GM12874 (cell line): Measurements from ENCODE around the gene AHCYL1.
A peak's percentile ranks its signal among the peaks of the same experiment; 100 is the strongest.

Source experiments
- CTCF ChIP-seq: IDR thresholded peaks from 2 replicates; pipeline ENCODE4 v1.5.1; 2011; ENCODE audit warnings: low read depth, mild to moderate bottlenecking, control low read depth, low read length, moderate library complexity; ENCODE audit not compliant: insufficient read depth

Gene AHCYL1

GRCh38 chr1:110051262-110051648, 66.7 kb downstream of the AHCYL1 start:
- TF ChIP-seq CTCF, result no peak

DNA sequence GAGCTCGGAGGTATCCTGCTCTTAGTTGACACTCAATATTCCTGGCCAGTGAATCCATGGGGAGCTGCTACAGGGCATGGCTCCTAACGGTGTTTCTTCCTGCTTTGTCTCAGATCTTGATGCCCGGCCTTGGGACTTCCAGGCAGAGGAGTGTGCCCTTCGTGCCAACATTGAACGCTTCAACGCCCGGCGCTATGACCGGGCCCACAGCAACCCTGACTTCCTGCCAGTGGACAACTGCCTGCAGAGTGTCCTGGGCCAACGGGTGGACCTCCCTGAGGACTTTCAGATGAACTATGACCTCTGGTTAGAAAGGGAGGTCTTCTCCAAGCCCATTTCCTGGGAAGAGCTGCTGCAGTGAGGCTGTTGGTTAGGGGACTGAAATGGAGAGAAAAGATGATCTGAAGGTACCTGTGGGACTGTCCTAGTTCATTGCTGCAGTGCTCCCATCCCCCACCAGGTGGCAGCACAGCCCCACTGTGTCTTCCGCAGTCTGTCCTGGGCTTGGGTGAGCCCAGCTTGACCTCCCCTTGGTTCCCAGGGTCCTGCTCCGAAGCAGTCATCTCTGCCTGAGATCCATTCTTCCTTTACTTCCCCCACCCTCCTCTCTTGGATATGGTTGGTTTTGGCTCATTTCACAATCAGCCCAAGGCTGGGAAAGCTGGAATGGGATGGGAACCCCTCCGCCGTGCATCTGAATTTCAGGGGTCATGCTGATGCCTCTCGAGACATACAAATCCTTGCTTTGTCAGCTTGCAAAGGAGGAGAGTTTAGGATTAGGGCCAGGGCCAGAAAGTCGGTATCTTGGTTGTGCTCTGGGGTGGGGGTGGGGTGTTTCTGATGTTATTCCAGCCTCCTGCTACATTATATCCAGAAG, 69.2 kb downstream of the AHCYL1 start:
- peak; percentile 98 for TF ChIP-seq CTCF

- no peak for TF ChIP-seq CTCF
These were observed 71.1 kb downstream of the AHCYL1 start for GRCh38 chr1:110055493-110056284.

DNA sequence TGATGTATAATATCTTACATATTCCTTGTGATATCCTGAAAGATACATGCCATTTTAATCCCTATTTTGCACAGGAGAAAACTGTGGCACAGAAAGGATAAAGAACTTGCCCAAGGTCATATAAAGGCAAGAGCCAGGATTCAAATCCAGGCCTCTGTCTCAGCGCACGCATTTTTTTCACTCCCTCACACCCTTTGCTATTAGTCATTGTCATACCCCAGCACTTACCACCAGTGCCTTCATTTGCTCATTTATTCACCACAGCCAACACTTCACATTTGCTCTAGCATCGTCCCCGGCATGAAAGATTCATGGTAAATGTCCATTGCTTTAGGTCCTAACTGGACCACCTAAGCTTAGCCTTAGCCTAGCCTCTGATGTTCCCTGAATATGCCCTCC, 71.7 kb downstream of the AHCYL1 start:
- no peak for TF ChIP-seq CTCF

GRCh38 chr1:110056776-110057175, 72.2 kb downstream of the AHCYL1 start:
- TF ChIP-seq CTCF, result no peak

DNA sequence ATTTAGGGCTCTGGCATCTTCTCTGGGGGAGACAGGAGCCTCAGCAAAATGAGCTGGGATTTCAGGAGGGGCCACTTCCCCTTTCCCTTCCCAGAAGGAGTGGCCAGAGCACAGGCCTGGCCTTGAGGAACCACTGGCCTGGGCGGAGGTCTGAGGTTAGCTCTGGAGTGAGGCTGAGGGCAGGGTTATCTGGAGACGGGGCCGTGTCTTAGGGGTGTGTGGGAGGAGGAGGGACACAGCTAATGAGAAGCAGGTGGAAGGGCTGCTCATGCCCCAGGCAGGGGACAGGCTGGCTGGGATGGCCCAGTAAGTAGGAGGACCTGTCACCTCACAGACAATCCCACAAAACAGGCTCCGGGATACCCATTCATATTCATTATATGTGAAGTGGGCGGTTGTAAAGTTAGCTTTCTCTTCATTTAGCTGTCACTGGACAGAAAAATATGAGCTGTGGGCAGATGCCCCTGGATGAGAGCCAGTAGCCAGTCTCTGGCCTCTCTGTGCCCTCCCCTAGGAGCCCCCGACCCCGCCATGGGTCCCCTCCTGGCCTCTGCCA, 73.5 kb downstream of the AHCYL1 start:
- no peak for TF ChIP-seq CTCF

GRCh38 chr1:110058591-110058990, 74.0 kb downstream of the AHCYL1 start:
- TF ChIP-seq CTCF, result no peak
